ENCODE measurements around the gene DTWD1. TPM values are rescaled to one million over a fixed set of nuclear protein-coding genes. Genes with fewer than 3 reads are reported as not detected.
"Not testable (repeated sequence)": the region's sequence is repeated elsewhere in the genome, so short reads cannot be mapped to it uniquely, and the experiment has no call there.

DTWD1 gene, protein sequence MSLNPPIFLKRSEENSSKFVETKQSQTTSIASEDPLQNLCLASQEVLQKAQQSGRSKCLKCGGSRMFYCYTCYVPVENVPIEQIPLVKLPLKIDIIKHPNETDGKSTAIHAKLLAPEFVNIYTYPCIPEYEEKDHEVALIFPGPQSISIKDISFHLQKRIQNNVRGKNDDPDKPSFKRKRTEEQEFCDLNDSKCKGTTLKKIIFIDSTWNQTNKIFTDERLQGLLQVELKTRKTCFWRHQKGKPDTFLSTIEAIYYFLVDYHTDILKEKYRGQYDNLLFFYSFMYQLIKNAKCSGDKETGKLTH
- total RNA-seq: 10 to 100 TPM; 20.1 to 24.0 TPM

- Mint-ChIP-seq H3K36me3 (peaks cover 14% of the 10 kb centered on the region), H3K27ac (peak within 1 kb of the TSS; percentile 89), H3K27me3 (no peaks in the 10 kb centered on the region), H3K4me1 (peaks cover 32% of the 10 kb centered on the region), H3K4me3 (peak within 1 kb of the TSS; percentile 87), H3K9me3 (peaks cover 7% of the 10 kb centered on the region)
- ATAC-seq (ENCODE audit: low read depth) (peak; percentile 95), DNase-seq (peak; percentile 94)
- POLR2A ChIA-PET: interaction anchor here (0.7 to 1.5 kb wide), 3 partner anchors 118 to 814 kb away, joined by 3 to 5 read pairs (median 3); partner anchors contain the start of gene GABPB1
These were observed at the start of gene DTWD1, which contains the start of gene FAM227B for GRCh38 chr15:49620658-49621368. Gene DTWD1, plus strand, starts transcription at chr15:49621048. Its CDS starts 4,120 bp downstream, at chr15:49625168. Gene FAM227B, minus strand, starts transcription at chr15:49620818. Its CDS starts 5,647 bp downstream, at chr15:49615171.

DNA sequence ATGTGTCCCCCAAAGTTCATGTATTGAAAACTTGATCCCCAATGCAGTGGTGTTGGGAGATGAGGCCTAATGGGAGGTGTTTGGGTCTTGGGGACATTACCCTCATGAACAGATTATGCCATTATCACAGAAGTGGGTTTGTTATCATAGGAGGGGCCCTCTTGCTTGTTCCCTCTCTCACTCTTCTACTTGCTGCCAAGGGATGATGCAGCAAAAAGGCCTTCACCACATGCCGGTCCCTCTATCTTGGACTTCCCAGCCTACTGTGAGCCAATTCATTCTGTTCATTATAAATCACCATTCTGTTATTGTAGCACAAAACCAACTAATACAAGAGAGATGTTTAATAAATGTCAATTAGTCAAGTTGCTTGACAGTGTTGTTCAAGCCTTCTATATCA is 47.4 kb upstream of the DTWD1 start:
- no peaks in the 10 kb centered on the region for H3K27me3 Mint-ChIP-seq
- peaks cover 3% of the 10 kb centered on the region for H3K4me1 Mint-ChIP-seq
- ATAC-seq (ENCODE audit: low read depth): no peak
- H3K27ac Mint-ChIP-seq: no peak overlapping the region
- POLR2A ChIA-PET: no interaction called here
- peaks cover 10% of the 10 kb centered on the region for H3K36me3 Mint-ChIP-seq
- H3K9me3 Mint-ChIP-seq: peaks cover 8% of the 10 kb centered on the region
- no peak overlapping the region for H3K4me3 Mint-ChIP-seq
- no peak for DNase-seq

GRCh38 chr15:49589030-49589429 is 31.8 kb upstream of the DTWD1 start:
- no peak for DNase-seq
- Mint-ChIP-seq H3K4me3 (peak overlapping the region; percentile 47), H3K27me3 (no peaks in the 10 kb centered on the region), H3K36me3 (peaks cover 2% of the 10 kb centered on the region), H3K27ac (peak overlapping the region; percentile 23), H3K4me1 (peaks cover 6% of the 10 kb centered on the region), H3K9me3 (peaks cover 7% of the 10 kb centered on the region)
- no peak for ATAC-seq (ENCODE audit: low read depth)
- POLR2A ChIA-PET: no interaction called here

DNA sequence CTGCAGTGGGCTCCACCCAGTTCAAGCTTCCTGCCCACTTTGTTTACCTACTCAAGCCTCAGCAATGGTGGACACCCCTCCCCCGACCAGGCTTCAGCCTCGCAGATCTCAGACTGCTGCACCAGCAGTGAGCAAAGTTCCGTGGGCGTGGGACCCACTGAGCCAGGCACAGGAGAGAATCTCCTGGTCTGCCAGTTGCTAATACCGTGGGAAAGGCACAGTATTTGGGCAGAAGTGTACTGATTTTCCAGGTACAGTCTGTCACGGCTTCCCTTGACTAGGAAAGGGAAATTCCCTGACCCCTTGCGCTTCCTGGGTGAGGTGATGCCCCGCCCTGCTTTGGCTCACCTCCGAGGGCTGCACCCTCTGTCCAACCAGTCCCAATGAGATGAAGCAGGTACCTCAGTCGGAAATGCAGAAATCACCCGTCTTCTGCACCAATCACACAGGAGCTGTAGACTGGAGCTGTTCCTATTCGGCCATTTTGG is 28.0 kb upstream of the DTWD1 start:
- not testable (repeated sequence) for H3K4me3 Mint-ChIP-seq
- peaks cover 18% of the 10 kb centered on the region for H3K9me3 Mint-ChIP-seq

GRCh38 chr15:49604625-49605409 is 16.0 kb upstream of the DTWD1 start:
- Mint-ChIP-seq H3K9me3 (peaks cover 7% of the 10 kb centered on the region), H3K27me3 (no peaks in the 10 kb centered on the region), H3K36me3 (peaks cover 4% of the 10 kb centered on the region), H3K27ac (no peak overlapping the region), H3K4me3 (no peak overlapping the region), H3K4me1 (no peaks in the 10 kb centered on the region)
- ATAC-seq (ENCODE audit: low read depth) (no peak), DNase-seq (no peak)
- POLR2A ChIA-PET: no interaction called here

More for the DNA sequence above, 28.0 kb upstream of the DTWD1 start:
- ATAC-seq (ENCODE audit: low read depth); DNase-seq; H3K27me3 Mint-ChIP-seq; POLR2A ChIA-PET; H3K4me1 Mint-ChIP-seq; H3K27ac Mint-ChIP-seq; H3K36me3 Mint-ChIP-seq: not testable (repeated sequence)

DNA sequence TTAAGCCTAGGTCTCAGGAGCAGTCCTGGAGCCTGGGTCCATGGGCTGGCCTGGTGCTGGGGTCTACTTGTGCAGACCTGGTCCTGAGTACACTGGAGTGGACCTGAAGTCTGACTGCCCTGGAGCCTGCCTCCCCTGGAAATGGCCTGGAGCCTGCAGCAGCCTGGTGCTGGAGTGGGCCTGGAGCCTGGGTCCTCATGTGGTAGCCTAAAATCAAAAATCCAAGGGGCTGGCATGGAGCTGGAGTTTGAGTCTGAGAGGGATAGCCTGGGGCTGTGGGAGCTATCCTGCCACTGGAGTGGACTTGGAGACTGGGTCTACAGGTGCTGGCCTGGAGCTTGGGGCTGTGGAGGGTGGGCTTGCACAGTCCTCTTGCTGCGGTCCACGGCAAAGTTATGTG is 15.3 kb upstream of the DTWD1 start:
- ATAC-seq (ENCODE audit: low read depth): no peak
- peaks cover 4% of the 10 kb centered on the region for H3K36me3 Mint-ChIP-seq
- peaks cover 7% of the 10 kb centered on the region for H3K9me3 Mint-ChIP-seq
- no peak overlapping the region for H3K27ac Mint-ChIP-seq
- no peaks in the 10 kb centered on the region for H3K27me3 Mint-ChIP-seq
- DNase-seq: no peak
- H3K4me3 Mint-ChIP-seq: no peak overlapping the region
- no peaks in the 10 kb centered on the region for H3K4me1 Mint-ChIP-seq
- POLR2A ChIA-PET: no interaction called here

GRCh38 chr15:49606594-49606993 is 14.3 kb upstream of the DTWD1 start:
- peaks cover 5% of the 10 kb centered on the region for H3K9me3 Mint-ChIP-seq
- POLR2A ChIA-PET: no interaction called here
- H3K4me3 Mint-ChIP-seq: no peak overlapping the region
- DNase-seq: no peak
- H3K27ac Mint-ChIP-seq: no peak overlapping the region
- peaks cover 3% of the 10 kb centered on the region for H3K36me3 Mint-ChIP-seq
- H3K27me3 Mint-ChIP-seq: no peaks in the 10 kb centered on the region
- no peaks in the 10 kb centered on the region for H3K4me1 Mint-ChIP-seq
- no peak for ATAC-seq (ENCODE audit: low read depth)

GRCh38 chr15:49610157-49610918 is 10.5 kb upstream of the DTWD1 start:
- ATAC-seq (ENCODE audit: low read depth) (no peak), DNase-seq (no peak)
- Mint-ChIP-seq H3K27me3 (no peaks in the 10 kb centered on the region), H3K27ac (no peak overlapping the region), H3K4me1 (no peaks in the 10 kb centered on the region), H3K9me3 (peaks cover 8% of the 10 kb centered on the region), H3K4me3 (no peak overlapping the region), H3K36me3 (peaks cover 20% of the 10 kb centered on the region)
- POLR2A ChIA-PET: no interaction called here

DNA sequence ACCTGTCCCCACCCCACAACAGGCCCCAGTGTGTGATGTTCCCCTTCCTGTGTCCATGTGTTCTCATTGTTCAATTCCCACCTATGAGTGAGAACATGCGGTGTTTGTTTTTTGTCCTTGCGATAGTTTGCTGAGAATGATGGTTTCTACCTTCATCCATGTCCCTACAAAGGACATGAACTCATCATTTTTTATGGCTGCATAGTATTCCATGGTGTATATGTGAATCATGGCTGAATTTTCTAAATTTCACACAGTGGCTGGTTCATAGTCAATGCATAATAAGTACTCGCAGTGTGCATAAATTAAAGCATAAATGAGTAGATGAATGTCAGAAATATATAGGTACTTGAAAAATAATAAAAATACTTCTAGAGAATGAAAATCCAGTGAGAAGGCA is 8.6 kb upstream of the DTWD1 start:
- H3K27ac Mint-ChIP-seq; H3K4me3 Mint-ChIP-seq; POLR2A ChIA-PET; H3K4me1 Mint-ChIP-seq; H3K27me3 Mint-ChIP-seq; ATAC-seq (ENCODE audit: low read depth); DNase-seq: not testable (repeated sequence)
- Mint-ChIP-seq H3K36me3 (peaks cover 24% of the 10 kb centered on the region), H3K9me3 (peaks cover 11% of the 10 kb centered on the region)

DNA sequence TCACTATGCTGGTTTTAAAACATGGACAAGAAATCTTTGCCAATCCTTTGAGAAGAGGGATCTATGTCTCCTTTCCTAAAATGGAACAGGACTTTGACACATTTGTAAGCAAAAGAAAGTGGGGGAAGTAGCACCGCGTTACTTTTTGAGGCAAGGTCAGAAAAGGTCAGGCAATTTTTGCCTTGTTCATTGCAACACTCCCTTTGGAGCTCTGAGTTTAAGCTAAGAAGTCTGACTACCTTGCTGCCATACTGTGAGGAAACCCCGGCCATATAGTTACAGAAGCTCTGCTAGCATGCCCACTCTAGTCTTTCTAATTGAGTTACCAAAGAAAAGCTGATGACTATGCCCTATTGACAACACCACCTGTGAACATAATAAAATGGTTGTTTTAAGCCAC is 1.6 kb upstream of the DTWD1 start:
- Mint-ChIP-seq H3K27ac (no peak overlapping the region), H3K36me3 (peaks cover 17% of the 10 kb centered on the region), H3K4me3 (no peak overlapping the region), H3K9me3 (peaks cover 8% of the 10 kb centered on the region), H3K4me1 (peaks cover 31% of the 10 kb centered on the region), H3K27me3 (no peaks in the 10 kb centered on the region)
- ATAC-seq (ENCODE audit: low read depth) (no peak), DNase-seq (no peak)
- POLR2A ChIA-PET: no interaction called here

DNA sequence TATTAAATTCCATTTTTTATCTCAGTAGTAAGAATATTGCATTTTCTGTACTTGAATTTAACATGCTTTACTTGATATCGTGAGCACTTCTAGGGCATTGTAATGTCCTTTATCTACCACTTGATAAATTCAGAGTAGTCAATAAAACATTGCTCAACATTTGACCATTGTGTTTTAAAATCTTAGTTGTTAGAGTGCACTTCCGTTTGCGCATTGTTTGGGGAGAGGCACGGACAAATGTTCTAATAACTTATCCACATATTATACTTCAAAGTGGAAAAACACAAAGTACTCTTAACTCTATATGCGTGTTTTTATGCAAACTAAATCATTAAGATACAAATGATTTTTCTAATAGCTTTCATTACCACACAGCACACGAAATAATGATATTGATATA is 649 bp upstream of the DTWD1 start:
- H3K4me3 Mint-ChIP-seq: peak overlapping the region; percentile 87
- peaks cover 12% of the 10 kb centered on the region for H3K36me3 Mint-ChIP-seq
- peaks cover 7% of the 10 kb centered on the region for H3K9me3 Mint-ChIP-seq
- peaks cover 32% of the 10 kb centered on the region for H3K4me1 Mint-ChIP-seq
- DNase-seq (no peak), ATAC-seq (ENCODE audit: low read depth) (no peak)
- H3K27me3 Mint-ChIP-seq: no peaks in the 10 kb centered on the region
- POLR2A ChIA-PET: interaction anchor here (0.7 to 1.5 kb wide), 2 partner anchors 119 to 735 kb away, joined by 3 to 5 read pairs; partner anchors contain the start of gene GABPB1
- peak overlapping the region; percentile 89 for H3K27ac Mint-ChIP-seq

DNA sequence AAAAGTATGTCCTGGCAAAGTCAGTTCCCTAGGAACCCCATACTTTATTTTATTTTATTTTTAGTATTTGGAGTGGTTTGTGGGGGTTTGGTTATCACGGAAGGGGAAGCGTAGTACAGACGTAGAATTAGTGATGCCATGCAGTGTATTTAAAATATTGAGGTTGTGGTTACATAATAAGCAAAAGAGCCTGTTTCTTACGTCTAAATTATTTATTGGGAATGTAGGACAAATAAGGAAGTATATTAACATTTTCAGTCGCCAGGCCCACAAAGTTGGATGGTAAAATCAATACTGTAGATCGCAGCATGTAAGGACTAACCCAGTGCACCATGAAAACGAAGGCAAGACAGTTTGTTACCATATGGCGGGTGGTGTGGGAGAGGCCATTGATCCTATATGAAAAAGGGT is 558 bp downstream of the DTWD1 start:
- H3K9me3 Mint-ChIP-seq: peaks cover 7% of the 10 kb centered on the region
- peaks cover 15% of the 10 kb centered on the region for H3K36me3 Mint-ChIP-seq
- DNase-seq (no peak), ATAC-seq (ENCODE audit: low read depth) (no peak)
- H3K27ac Mint-ChIP-seq: peak overlapping the region; percentile 77
- H3K4me3 Mint-ChIP-seq: peak overlapping the region; percentile 87
- POLR2A ChIA-PET: interaction anchor here (0.7 to 1.5 kb wide), 2 partner anchors 734 to 815 kb away, joined by 3 to 5 read pairs; partner anchors contain the start of gene GABPB1
- peaks cover 32% of the 10 kb centered on the region for H3K4me1 Mint-ChIP-seq
- no peaks in the 10 kb centered on the region for H3K27me3 Mint-ChIP-seq

Measured in activated naive CD8-positive, alpha-beta T cell treated with anti-CD3 and anti-CD28 coated beads, Interleukin-2, amount 10 ng/mL, durations not matched to agents 7 days and 5 days (primary cell).